HEK293 (cell line): Measurements from ENCODE around the gene CCDC8.

Experiments
- CTCF ChIA-PET: fragments of 350-600 bp; formaldehyde crosslinking; extraction: SDS; loops from one replicate; lab custom pipeline; 2021; ENCODE audit warnings: antibody characterized with exemption; lab: Yijun Ruan, JAX
- POLR2A ChIA-PET: fragments of 300-600 bp; formaldehyde crosslinking; extraction: SDS; loops from one replicate; lab custom pipeline; 2020; ENCODE audit warnings: antibody characterized with exemption, inconsistent platforms; lab: Yijun Ruan, JAX
- H3K27ac ChIP-seq: fragments of 200-500 bp; sonication (Bioruptor generic); 2 replicates; pipeline ENCODE4 v1.5.1; 2014; ENCODE audit warnings: low read depth, low read length, control low read depth, inconsistent platforms; ENCODE audit errors: extremely low read depth
- H3K36me3 ChIP-seq, 2 experiments: fragments of 200-500 bp in 1 of 2; sonication (Bioruptor generic) in 1 of 2; 1 replicate in 1 of 2; 2 replicates in 1 of 2; pipeline ENCODE4 v1.5.1; 2014 to 2017; ENCODE audit warnings: inconsistent platforms in 2 of 2, low read length in 2 of 2; ENCODE audit not compliant: control insufficient read depth in 2 of 2, insufficient read depth in 1 of 2
- H3K4me1 ChIP-seq: fragments of 200-500 bp; sonication (Bioruptor generic); 2 replicates; pipeline ENCODE4 v1.5.1; 2014; ENCODE audit warnings: mild to moderate bottlenecking, low read length, inconsistent platforms; ENCODE audit not compliant: control insufficient read depth, insufficient read depth
- H3K4me3 ChIP-seq: 2 replicates; pipeline ENCODE4 v1.5.1; 2011; ENCODE audit warnings: low read depth, mild to moderate bottlenecking, control low read depth, low read length, moderate library complexity
- H3K9me3 ChIP-seq: fragments of 200-500 bp; sonication (Bioruptor generic); 2 replicates; pipeline ENCODE4 v1.5.1; 2014; ENCODE audit warnings: low read depth, low read length, inconsistent platforms; ENCODE audit not compliant: control insufficient read depth, insufficient read depth
- BCL11B ChIP-seq: fragments of 450-650 bp; formaldehyde crosslinking; IDR thresholded peaks from 2 replicates; pipeline ENCODE4 v1.5.1; 2016; ENCODE audit warnings: low read depth, missing biosample characterization, missing genetic modification characterization
- GLI2 ChIP-seq: fragments of 450-650 bp; formaldehyde crosslinking; IDR thresholded peaks from 2 replicates; pipeline ENCODE4; 2017; ENCODE audit warnings: missing biosample characterization, missing genetic modification characterization, low read depth, borderline replicate concordance
- KLF16 ChIP-seq: fragments of 450-650 bp; formaldehyde crosslinking; IDR thresholded peaks from 2 replicates; pipeline ENCODE4 v1.5.1; 2017; ENCODE audit warnings: missing biosample characterization, missing genetic modification characterization
- KLF7 ChIP-seq: fragments of 450-650 bp; formaldehyde crosslinking; IDR thresholded peaks from 2 replicates; pipeline ENCODE4 v1.5.1; 2016; ENCODE audit warnings: missing biosample characterization, missing genetic modification characterization, borderline replicate concordance
- KLF8 ChIP-seq: fragments of 450-650 bp; formaldehyde crosslinking; IDR thresholded peaks from 2 replicates; pipeline ENCODE4 v1.5.1; 2016; ENCODE audit warnings: missing biosample characterization, missing genetic modification characterization
- MEIS1 ChIP-seq: sonication (generic); formaldehyde crosslinking; IDR thresholded peaks from 2 replicates; pipeline ENCODE4 v1.8.1; 2022; ENCODE audit warnings: missing genetic modification reagents, mild to moderate bottlenecking, borderline replicate concordance
- MZF1 ChIP-seq: fragments of 450-650 bp; formaldehyde crosslinking; IDR thresholded peaks from 2 replicates; pipeline ENCODE4 v1.5.1; 2017; ENCODE audit warnings: missing biosample characterization, missing genetic modification characterization, borderline replicate concordance
- PRDM2 ChIP-seq: fragments of 450-650 bp; formaldehyde crosslinking; IDR thresholded peaks from 2 replicates; pipeline ENCODE4 v1.5.1; 2016; ENCODE audit warnings: missing biosample characterization, missing genetic modification characterization, borderline replicate concordance
- PRDM4 ChIP-seq: fragments of 450-650 bp; formaldehyde crosslinking; IDR thresholded peaks from 2 replicates; pipeline ENCODE4 v1.5.1; 2017; ENCODE audit warnings: missing biosample characterization, missing genetic modification characterization
- SP7 ChIP-seq: fragments of 450-650 bp; formaldehyde crosslinking; IDR thresholded peaks from 2 replicates; pipeline ENCODE4 v1.5.1; 2016; ENCODE audit warnings: missing biosample characterization, missing genetic modification characterization
- ZBTB11 ChIP-seq: fragments of 450-650 bp; formaldehyde crosslinking; conservative IDR thresholded peaks from 2 replicates; pipeline ENCODE4 v1.5.1; 2016; ENCODE audit warnings: low read depth, missing biosample characterization, missing genetic modification characterization
- ZBTB21 ChIP-seq: fragments of 450-650 bp; formaldehyde crosslinking; IDR thresholded peaks from 2 replicates; pipeline ENCODE4 v1.5.1; 2017; ENCODE audit warnings: missing biosample characterization, missing genetic modification characterization
- ZFP69B ChIP-seq: fragments of 450-650 bp; formaldehyde crosslinking; IDR thresholded peaks from 2 replicates; pipeline ENCODE4 v1.5.1; 2016; ENCODE audit warnings: missing biosample characterization, missing genetic modification characterization
- ZNF239 ChIP-seq: fragments of 450-650 bp; formaldehyde crosslinking; IDR thresholded peaks from 2 replicates; pipeline ENCODE4 v1.5.1; 2016; ENCODE audit warnings: missing biosample characterization, missing genetic modification characterization
- ZNF362 ChIP-seq: fragments of 450-650 bp; formaldehyde crosslinking; IDR thresholded peaks from 2 replicates; pipeline ENCODE4 v1.5.1; 2016; ENCODE audit warnings: missing biosample characterization, missing genetic modification characterization
- ZNF398 ChIP-seq: fragments of 450-650 bp; formaldehyde crosslinking; IDR thresholded peaks from 2 replicates; pipeline ENCODE4 v1.5.1; 2017; ENCODE audit warnings: missing biosample characterization, missing genetic modification characterization
- ZNF426 ChIP-seq: fragments of 450-650 bp; formaldehyde crosslinking; IDR thresholded peaks from 2 replicates; pipeline ENCODE4 v1.5.1; 2017; ENCODE audit warnings: missing biosample characterization, missing genetic modification characterization, mild to moderate bottlenecking, inconsistent platforms, moderate library complexity
- ZNF433 ChIP-seq: fragments of 450-650 bp; formaldehyde crosslinking; IDR thresholded peaks from 2 replicates; pipeline ENCODE4 v1.5.1; 2016; ENCODE audit warnings: missing biosample characterization, missing genetic modification characterization, low read depth
- ZNF521 ChIP-seq: fragments of 450-650 bp; formaldehyde crosslinking; IDR thresholded peaks from 2 replicates; pipeline ENCODE4 v1.5.1; 2017; ENCODE audit warnings: missing biosample characterization, mild to moderate bottlenecking, missing genetic modification characterization
- ZNF529 ChIP-seq: fragments of 450-650 bp; formaldehyde crosslinking; IDR thresholded peaks from 2 replicates; pipeline ENCODE4 v1.5.1; 2017; ENCODE audit warnings: missing genetic modification characterization, missing biosample characterization; ENCODE audit not compliant: insufficient replicate concordance
- ZNF677 ChIP-seq: fragments of 450-650 bp; IDR thresholded peaks from 2 replicates; pipeline ENCODE4 v1.5.0; 2018; ENCODE audit warnings: missing biosample characterization, mild to moderate bottlenecking, missing genetic modification characterization, moderate library complexity
- ZNF76 ChIP-seq: fragments of 450-650 bp; formaldehyde crosslinking; IDR thresholded peaks from 2 replicates; pipeline ENCODE4; 2016; ENCODE audit warnings: low read depth, missing biosample characterization, missing genetic modification characterization, borderline replicate concordance
- ZNF791 ChIP-seq: fragments of 450-650 bp; formaldehyde crosslinking; IDR thresholded peaks from 2 replicates; pipeline ENCODE4 v1.5.1; 2016; ENCODE audit warnings: missing biosample characterization, missing genetic modification characterization

Gene CCDC8

GRCh38 chr19:46394402-46394797, 19.0 kb downstream of the CCDC8 start:
- ChIA-PET CTCF (interaction anchor here (0.6 to 6.0 kb wide), 21 partner anchors 9 to 315 kb away, joined by 3 to 75 read pairs (median 9); partner anchors contain the start of gene PPP5C), POLR2A (interaction anchor here (0.6 to 1.5 kb wide), 4 partner anchors 8 to 53 kb away, joined by 3 to 8 read pairs (median 6); partner anchors contain the start of gene CCDC8)
- H3K4me1 ChIP-seq = no peaks in the 10 kb centered on the region
- H3K4me3 ChIP-seq = no peak overlapping the region
- H3K36me3 ChIP-seq = peaks cover 12 to 28% of the 10 kb centered on the region in 2 experiments
- no peaks in the 10 kb centered on the region for H3K9me3 ChIP-seq
- H3K27ac ChIP-seq = no peak overlapping the region
- TF ChIP-seq ZNF76 (tag by site-specific recombination) (no peak), ZNF426 (tag by site-specific recombination) (no peak), ZNF529 (no peak), PRDM4 (tag by site-specific recombination) (no peak), ZNF433 (tag by site-specific recombination) (no peak), ZFP69B (tag by site-specific recombination) (no peak), ZNF239 (tag by site-specific recombination) (no peak), GLI2 (tag by site-specific recombination) (no peak), MEIS1 (CRISPR knock-in tag) (no peak), BCL11B (tag by site-specific recombination) (no peak), KLF8 (0 out of 2 replicates have a peak, but pooled peaks have one; percentile 24), MZF1 (tag by site-specific recombination) (no peak), ZNF791 (tag by site-specific recombination) (no peak), ZNF521 (tag by site-specific recombination) (no peak), SP7 (0 out of 2 replicates have a peak, but pooled peaks have one; percentile 12), ZNF362 (no peak), ZBTB21 (tag by site-specific recombination) (no peak), ZNF677 (no peak), PRDM2 (no peak), ZNF398 (no peak), KLF16 (no peak), ZBTB11 (tag by site-specific recombination) (no peak), KLF7 (tag by site-specific recombination) (no peak)
